IMR-90 (cell line): ENCODE results near the gene CDK14.

Experiments
- BHLHE40 ChIP-seq: fragments of 150-350 bp; IDR thresholded peaks from 2 replicates; pipeline ENCODE4 v1.6.1; 2016; ENCODE audit warnings: mild to moderate bottlenecking, low read depth, low read length
- CEBPB ChIP-seq: IDR thresholded peaks from 2 replicates; pipeline ENCODE4 v1.6.1; 2012; ENCODE audit warnings: low read depth, low read length, improper control_type of control experiment
- FOS ChIP-seq: fragments of 150-350 bp; IDR thresholded peaks from 2 replicates; pipeline ENCODE4 v1.6.1; 2016; ENCODE audit warnings: low read depth, low read length
- MXI1 ChIP-seq: IDR thresholded peaks from 2 replicates; pipeline ENCODE4 v1.6.1; 2012; ENCODE audit warnings: low read depth, mild to moderate bottlenecking, low read length, moderate library complexity, borderline replicate concordance
- POLR2A ChIP-seq: IDR thresholded peaks from 2 replicates; pipeline ENCODE4 v1.6.1; 2012; ENCODE audit warnings: mild to moderate bottlenecking, low read depth, low read length
- TF ChIP-seq, protein P1 (sequence below): conservative IDR thresholded peaks from 2 replicates; pipeline ENCODE4 v1.5.1; 2012; ENCODE audit warnings: mild to moderate bottlenecking, low read depth, low read length, improper control_type of control experiment
- TF ChIP-seq, protein P2 (sequence below): fragments of 150-350 bp; IDR thresholded peaks from 2 replicates; pipeline ENCODE4 v1.6.1; 2017; ENCODE audit warnings: mild to moderate bottlenecking, antibody characterized with exemption, low read length, low read depth

DNA sequence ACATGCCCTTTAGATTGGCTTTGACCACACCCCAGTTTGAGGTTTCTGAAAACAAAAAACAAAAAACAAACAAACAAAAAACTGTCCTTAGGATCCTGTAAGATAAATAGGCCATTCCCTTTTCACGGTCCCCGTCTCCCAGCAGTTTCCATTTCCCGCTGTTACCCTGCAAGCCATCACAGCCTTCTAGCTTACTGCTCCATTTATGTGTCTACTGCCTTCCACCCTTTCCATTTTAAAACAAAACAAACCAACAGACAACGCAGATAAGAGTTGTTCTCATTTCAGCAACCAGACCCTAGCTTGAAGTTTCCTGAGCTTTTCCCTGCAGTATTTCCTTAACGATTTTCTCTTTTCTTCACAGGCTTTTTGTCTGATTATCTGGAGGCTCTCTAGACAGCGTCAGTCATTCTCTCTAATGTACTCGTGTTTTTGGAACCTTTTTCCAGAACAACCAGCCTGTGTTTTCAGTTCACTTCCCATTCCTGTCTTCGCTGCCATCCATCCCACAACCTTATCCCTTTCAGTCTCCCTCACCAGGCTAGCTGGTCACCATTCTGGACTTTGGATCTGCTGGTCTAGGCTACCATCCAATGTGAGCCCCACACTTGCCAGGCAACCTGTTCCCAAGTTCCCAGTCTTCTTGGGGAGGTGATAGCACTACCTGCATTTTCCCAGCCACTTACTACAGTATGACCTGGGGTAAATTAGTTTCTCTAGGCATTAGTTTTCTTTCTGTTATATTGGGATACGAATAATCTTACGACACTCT lies 350.8 kb downstream of the CDK14 start:
- TF ChIP-seq, protein P1, sequence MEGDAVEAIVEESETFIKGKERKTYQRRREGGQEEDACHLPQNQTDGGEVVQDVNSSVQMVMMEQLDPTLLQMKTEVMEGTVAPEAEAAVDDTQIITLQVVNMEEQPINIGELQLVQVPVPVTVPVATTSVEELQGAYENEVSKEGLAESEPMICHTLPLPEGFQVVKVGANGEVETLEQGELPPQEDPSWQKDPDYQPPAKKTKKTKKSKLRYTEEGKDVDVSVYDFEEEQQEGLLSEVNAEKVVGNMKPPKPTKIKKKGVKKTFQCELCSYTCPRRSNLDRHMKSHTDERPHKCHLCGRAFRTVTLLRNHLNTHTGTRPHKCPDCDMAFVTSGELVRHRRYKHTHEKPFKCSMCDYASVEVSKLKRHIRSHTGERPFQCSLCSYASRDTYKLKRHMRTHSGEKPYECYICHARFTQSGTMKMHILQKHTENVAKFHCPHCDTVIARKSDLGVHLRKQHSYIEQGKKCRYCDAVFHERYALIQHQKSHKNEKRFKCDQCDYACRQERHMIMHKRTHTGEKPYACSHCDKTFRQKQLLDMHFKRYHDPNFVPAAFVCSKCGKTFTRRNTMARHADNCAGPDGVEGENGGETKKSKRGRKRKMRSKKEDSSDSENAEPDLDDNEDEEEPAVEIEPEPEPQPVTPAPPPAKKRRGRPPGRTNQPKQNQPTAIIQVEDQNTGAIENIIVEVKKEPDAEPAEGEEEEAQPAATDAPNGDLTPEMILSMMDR = no peak
- TF ChIP-seq CEBPB (no peak), MXI1 (no peak), POLR2A (no peak), FOS (no peak), BHLHE40 (no peak)
- TF ChIP-seq, protein P2, sequence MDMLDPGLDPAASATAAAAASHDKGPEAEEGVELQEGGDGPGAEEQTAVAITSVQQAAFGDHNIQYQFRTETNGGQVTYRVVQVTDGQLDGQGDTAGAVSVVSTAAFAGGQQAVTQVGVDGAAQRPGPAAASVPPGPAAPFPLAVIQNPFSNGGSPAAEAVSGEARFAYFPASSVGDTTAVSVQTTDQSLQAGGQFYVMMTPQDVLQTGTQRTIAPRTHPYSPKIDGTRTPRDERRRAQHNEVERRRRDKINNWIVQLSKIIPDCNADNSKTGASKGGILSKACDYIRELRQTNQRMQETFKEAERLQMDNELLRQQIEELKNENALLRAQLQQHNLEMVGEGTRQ = no peak
